ENCODE measurements around the gene SBF2.
"Not testable (repeated sequence)": the region's sequence is repeated elsewhere in the genome, so short reads cannot be mapped to it uniquely, and the experiment has no call there.

The SBF2 gene

DNA sequence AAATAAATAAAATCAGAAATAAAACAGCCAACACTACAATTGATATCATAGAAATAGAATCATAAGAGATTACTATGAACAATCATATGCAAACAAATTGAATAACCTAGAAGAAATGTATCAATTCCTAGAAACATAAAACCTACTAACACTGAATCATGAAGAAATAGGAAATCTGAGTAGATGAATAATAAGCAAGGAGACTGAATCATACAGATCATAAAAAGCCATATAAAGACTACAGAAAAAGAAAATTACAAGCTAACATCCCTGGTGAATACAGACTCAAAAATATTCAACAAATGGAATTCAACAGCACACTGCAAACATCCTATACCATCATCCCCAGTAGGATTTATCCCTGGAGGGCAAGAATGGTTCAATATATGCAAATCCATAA is 135.6 kb downstream of the SBF2 start:
- H3K27me3 ChIP-seq (ENCODE audit: control insufficient read depth, insufficient read depth, low read length) = no peaks in the 10 kb centered on the region
- H3K4me1 ChIP-seq (ENCODE audit: control insufficient read depth, insufficient read depth, low read length) = no peaks in the 10 kb centered on the region
- no peak overlapping the region for H3K4me3 ChIP-seq (ENCODE audit: low read depth, low read length)
- no peaks in the 10 kb centered on the region for H3K36me3 ChIP-seq (ENCODE audit: control insufficient read depth, insufficient read depth, low read length)
- no peak overlapping the region for H3K9ac ChIP-seq (ENCODE audit: low read depth, low read length)
- H3K27ac ChIP-seq (ENCODE audit: low read depth, low read length) = no peak overlapping the region
- no peaks in the 10 kb centered on the region for H3K9me3 ChIP-seq (ENCODE audit: control insufficient read depth, insufficient read depth, low read length)

DNA sequence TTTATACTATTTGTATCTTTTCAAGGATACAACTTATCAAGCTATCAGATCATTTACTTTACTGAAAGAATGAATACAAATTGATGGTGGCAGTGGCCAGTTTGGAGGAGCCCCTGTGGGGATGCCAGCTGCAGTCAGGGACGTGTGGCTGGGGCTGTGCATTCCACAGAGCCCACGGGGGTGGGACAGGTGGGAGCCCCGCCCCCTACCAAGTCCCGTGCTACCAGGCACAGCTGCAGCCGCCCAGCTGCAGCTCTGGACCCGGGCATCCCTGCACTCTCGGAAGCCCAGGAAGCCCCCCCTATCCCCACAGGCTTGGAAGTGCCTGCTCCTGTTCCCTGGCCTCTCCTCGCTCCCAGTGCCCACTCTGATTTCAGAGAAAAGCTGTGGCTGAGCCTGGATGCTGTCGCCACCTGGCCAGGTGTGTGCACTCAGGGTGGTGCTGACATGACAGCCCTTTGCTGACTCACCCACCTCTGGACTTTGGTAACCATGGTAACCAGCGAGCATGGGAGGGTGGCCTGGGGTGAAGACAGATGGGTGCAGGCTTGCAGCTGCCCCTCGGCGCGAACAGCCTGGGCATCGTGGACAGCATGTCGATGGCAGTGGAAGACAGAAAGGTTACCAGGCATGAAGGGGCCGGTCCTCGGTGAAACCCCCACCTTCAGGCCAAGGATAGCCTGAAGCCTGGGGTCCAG is 138.1 kb downstream of the SBF2 start:
- Histone ChIP-seq H3K4me1 (ENCODE audit: control insufficient read depth, insufficient read depth, low read length) (no peaks in the 10 kb centered on the region), H3K36me3 (ENCODE audit: control insufficient read depth, insufficient read depth, low read length) (no peaks in the 10 kb centered on the region), H3K9me3 (ENCODE audit: control insufficient read depth, insufficient read depth, low read length) (no peaks in the 10 kb centered on the region), H3K27ac (ENCODE audit: low read depth, low read length) (no peak overlapping the region), H3K9ac (ENCODE audit: low read depth, low read length) (no peak overlapping the region), H3K27me3 (ENCODE audit: control insufficient read depth, insufficient read depth, low read length) (no peaks in the 10 kb centered on the region), H3K4me3 (ENCODE audit: low read depth, low read length) (no peak overlapping the region)

DNA sequence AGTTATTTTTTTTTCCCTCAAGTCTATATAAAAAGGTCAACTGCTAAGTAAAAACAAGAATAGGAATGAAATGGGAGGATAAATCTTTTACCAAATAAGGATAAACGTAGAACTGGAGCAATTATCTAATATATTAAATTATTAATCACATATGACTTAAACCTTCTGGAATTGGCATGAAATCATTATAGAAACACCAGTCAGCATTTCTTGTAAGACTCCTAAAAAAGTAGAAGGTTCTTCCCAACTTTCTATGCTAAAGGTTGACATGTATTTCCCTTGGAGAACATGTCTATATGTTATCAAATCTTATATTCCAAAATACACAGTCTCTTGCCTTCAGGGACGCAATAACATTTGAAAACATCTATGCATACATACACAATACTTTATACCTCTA is 143.2 kb downstream of the SBF2 start:
- no peak overlapping the region for H3K9ac ChIP-seq (ENCODE audit: low read depth, low read length)
- no peaks in the 10 kb centered on the region for H3K4me1 ChIP-seq (ENCODE audit: control insufficient read depth, insufficient read depth, low read length)
- no peaks in the 10 kb centered on the region for H3K9me3 ChIP-seq (ENCODE audit: control insufficient read depth, insufficient read depth, low read length)
- no peaks in the 10 kb centered on the region for H3K27me3 ChIP-seq (ENCODE audit: control insufficient read depth, insufficient read depth, low read length)
- H3K36me3 ChIP-seq (ENCODE audit: control insufficient read depth, insufficient read depth, low read length) = no peaks in the 10 kb centered on the region
- H3K27ac ChIP-seq (ENCODE audit: low read depth, low read length) = no peak overlapping the region
- no peak overlapping the region for H3K4me3 ChIP-seq (ENCODE audit: low read depth, low read length)

DNA sequence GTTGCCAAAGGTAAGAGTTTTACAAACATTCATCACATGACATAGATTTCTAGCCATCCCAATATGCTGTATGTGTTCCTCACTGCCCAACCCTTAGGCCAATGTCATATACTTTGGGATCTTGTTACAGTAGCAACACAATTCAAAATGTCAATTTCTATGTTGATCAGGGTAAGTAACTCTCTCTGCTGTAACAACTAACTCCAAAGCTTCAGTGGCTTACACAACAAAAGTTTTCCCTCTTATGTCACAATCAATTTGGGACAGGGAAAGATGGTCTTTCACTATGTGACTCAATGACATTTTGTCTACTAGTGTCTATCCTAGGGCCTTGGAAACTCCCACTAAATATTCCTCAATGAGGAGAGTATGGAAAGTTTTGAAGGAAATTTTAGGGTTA is 144.5 kb downstream of the SBF2 start:
- Histone ChIP-seq H3K36me3 (ENCODE audit: control insufficient read depth, insufficient read depth, low read length) (no peaks in the 10 kb centered on the region), H3K4me3 (ENCODE audit: low read depth, low read length) (no peak overlapping the region), H3K27me3 (ENCODE audit: control insufficient read depth, insufficient read depth, low read length) (no peaks in the 10 kb centered on the region), H3K27ac (ENCODE audit: low read depth, low read length) (no peak overlapping the region), H3K4me1 (ENCODE audit: control insufficient read depth, insufficient read depth, low read length) (no peaks in the 10 kb centered on the region), H3K9me3 (ENCODE audit: control insufficient read depth, insufficient read depth, low read length) (no peaks in the 10 kb centered on the region), H3K9ac (ENCODE audit: low read depth, low read length) (no peak overlapping the region)

DNA sequence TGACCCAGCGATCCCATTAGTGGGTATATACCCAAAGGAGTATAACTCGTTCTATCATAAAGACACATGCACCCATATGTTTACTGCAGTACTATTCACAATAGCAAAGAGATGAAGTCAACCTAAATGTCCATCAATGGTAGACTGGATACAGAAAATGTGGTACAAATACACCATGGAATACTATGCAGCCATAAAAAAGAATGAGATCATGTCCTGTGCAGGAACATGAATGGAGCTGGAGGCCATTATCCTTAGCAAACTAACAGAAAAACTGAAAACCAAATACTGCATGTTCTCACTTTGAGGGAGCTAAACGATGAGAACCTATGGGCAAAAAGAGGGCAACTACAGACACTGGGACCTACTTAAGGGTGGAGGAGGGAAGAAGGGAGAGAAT is 146.8 kb downstream of the SBF2 start:
- H3K4me3 ChIP-seq (ENCODE audit: low read depth, low read length) = no peak overlapping the region
- H3K36me3 ChIP-seq (ENCODE audit: control insufficient read depth, insufficient read depth, low read length) = no peaks in the 10 kb centered on the region
- H3K27me3 ChIP-seq (ENCODE audit: control insufficient read depth, insufficient read depth, low read length) = no peaks in the 10 kb centered on the region
- H3K9ac ChIP-seq (ENCODE audit: low read depth, low read length) = no peak overlapping the region
- no peaks in the 10 kb centered on the region for H3K4me1 ChIP-seq (ENCODE audit: control insufficient read depth, insufficient read depth, low read length)
- no peak overlapping the region for H3K27ac ChIP-seq (ENCODE audit: low read depth, low read length)
- no peaks in the 10 kb centered on the region for H3K9me3 ChIP-seq (ENCODE audit: control insufficient read depth, insufficient read depth, low read length)

DNA sequence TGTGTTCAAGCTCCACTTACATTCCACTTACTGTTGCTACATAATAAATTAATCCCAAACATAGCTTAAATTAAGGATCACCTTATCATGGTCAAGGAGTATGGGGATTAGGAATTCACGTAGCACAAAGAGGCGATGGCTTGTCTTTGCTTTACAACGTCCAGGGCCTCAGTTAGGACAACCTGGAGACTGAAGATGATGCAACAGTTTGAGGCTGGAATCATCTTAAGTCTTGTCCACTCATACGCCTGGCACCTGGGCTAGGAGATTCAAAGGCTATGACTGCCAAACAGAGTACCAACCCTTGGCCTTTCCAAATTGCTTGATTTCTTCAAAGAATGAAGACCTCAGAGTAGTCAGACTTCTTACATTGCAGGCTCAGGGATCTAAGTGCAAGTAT is 149.1 kb downstream of the SBF2 start:
- H3K27ac ChIP-seq (ENCODE audit: low read depth, low read length) = no peak overlapping the region
- no peaks in the 10 kb centered on the region for H3K36me3 ChIP-seq (ENCODE audit: control insufficient read depth, insufficient read depth, low read length)
- H3K4me3 ChIP-seq (ENCODE audit: low read depth, low read length) = no peak overlapping the region
- peaks cover 4% of the 10 kb centered on the region; the same call in 1 of the 2 replicates for H3K4me1 ChIP-seq (ENCODE audit: control insufficient read depth, insufficient read depth, low read length)
- H3K9ac ChIP-seq (ENCODE audit: low read depth, low read length) = no peak overlapping the region
- H3K27me3 ChIP-seq (ENCODE audit: control insufficient read depth, insufficient read depth, low read length) = no peaks in the 10 kb centered on the region
- no peaks in the 10 kb centered on the region for H3K9me3 ChIP-seq (ENCODE audit: control insufficient read depth, insufficient read depth, low read length)

DNA sequence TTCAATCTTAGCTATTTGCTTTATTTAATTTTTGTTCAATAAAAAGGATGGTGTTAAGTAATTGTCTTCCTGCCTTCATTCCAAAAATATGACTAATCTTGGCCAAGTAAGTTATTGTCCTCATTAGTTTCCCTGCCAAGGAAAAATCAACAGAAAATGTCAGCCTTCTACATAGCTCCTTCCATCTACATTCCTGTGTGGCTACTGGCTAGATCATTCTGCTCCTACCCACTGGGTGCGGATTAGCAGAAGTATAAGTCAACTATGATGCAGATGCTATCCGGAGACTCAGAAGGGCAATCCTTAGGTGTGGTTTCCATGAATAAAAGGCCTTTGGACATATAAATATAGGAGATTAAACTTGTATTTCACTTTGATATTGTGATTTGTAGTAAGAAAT is 154.4 kb downstream of the SBF2 start:
- 0 out of 2 replicates have a peak, but pooled peaks cover 10% of the 10 kb centered on the region for H3K9me3 ChIP-seq (ENCODE audit: control insufficient read depth, insufficient read depth, low read length)

DNA sequence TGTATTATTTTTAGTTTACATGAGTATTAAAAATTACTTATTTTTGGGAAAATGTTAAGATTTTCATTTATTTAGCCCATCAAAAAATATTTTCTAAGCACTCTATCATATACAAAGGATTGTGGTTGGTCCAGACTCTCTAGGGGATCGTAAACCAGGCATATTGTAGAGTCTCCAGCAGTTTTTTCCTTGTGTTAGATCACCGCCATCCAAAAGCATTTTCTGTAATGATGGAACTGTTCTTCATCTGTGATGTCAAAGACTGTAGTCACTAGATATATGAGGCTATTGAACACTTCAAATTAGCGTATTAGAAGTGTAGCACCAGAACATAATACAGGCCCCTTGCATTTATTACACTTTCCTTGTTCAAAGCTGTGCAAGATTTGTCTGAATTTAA is 154.9 kb downstream of the SBF2 start:
- Histone ChIP-seq H3K9me3 (ENCODE audit: control insufficient read depth, insufficient read depth, low read length) (0 out of 2 replicates have a peak, but pooled peaks cover 10% of the 10 kb centered on the region), H3K9ac (ENCODE audit: low read depth, low read length) (no peak overlapping the region), H3K4me3 (ENCODE audit: low read depth, low read length) (no peak overlapping the region), H3K4me1 (ENCODE audit: control insufficient read depth, insufficient read depth, low read length) (peaks cover 8% of the 10 kb centered on the region; the same call in 1 of the 2 replicates), H3K27ac (ENCODE audit: low read depth, low read length) (no peak overlapping the region), H3K27me3 (ENCODE audit: control insufficient read depth, insufficient read depth, low read length) (no peaks in the 10 kb centered on the region), H3K36me3 (ENCODE audit: control insufficient read depth, insufficient read depth, low read length) (no peaks in the 10 kb centered on the region)

More for the DNA sequence above, 154.4 kb downstream of the SBF2 start:
- H3K4me1 ChIP-seq (ENCODE audit: control insufficient read depth, insufficient read depth, low read length) = peaks cover 8% of the 10 kb centered on the region; the same call in 1 of the 2 replicates
- H3K27me3 ChIP-seq (ENCODE audit: control insufficient read depth, insufficient read depth, low read length) = no peaks in the 10 kb centered on the region
- no peak overlapping the region for H3K4me3 ChIP-seq (ENCODE audit: low read depth, low read length)
- peak overlapping the region; percentile 36 for H3K27ac ChIP-seq (ENCODE audit: low read depth, low read length)
- H3K36me3 ChIP-seq (ENCODE audit: control insufficient read depth, insufficient read depth, low read length) = no peaks in the 10 kb centered on the region
- no peak overlapping the region for H3K9ac ChIP-seq (ENCODE audit: low read depth, low read length)

DNA sequence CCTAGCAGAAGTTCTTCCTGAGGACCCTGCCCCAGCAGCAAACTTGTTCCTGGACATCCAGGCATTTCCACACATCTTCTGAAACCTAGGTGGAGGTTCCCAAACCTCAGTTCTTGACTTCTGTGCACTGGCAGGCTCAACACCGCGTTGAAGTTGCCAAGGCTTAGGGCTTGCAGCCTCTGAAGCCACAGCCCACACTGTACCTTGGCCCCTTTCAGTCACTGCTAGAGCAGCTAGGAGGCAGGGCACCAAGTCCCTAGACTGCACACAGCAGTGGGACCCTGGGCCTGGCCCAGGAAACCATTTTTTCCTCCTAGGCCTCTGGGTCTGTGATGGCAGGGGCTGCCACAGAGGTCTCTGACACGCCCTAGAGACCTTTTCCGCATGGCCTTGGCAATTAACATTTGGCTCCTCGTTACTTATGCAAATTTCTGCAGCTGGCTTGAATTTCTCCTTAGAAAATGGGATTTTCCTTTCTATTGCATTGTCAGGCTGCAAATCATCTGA is 159.0 kb downstream of the SBF2 start:
- no peaks in the 10 kb centered on the region for H3K27me3 ChIP-seq (ENCODE audit: control insufficient read depth, insufficient read depth, low read length)
- H3K4me1 ChIP-seq (ENCODE audit: control insufficient read depth, insufficient read depth, low read length) = peaks cover 5% of the 10 kb centered on the region; the same call in 1 of the 2 replicates
- no peak overlapping the region for H3K4me3 ChIP-seq (ENCODE audit: low read depth, low read length)
- H3K9ac ChIP-seq (ENCODE audit: low read depth, low read length) = no peak overlapping the region
- H3K27ac ChIP-seq (ENCODE audit: low read depth, low read length) = no peak overlapping the region
- H3K9me3 ChIP-seq (ENCODE audit: control insufficient read depth, insufficient read depth, low read length) = 0 out of 2 replicates have a peak, but pooled peaks cover 10% of the 10 kb centered on the region
- H3K36me3 ChIP-seq (ENCODE audit: control insufficient read depth, insufficient read depth, low read length) = no peaks in the 10 kb centered on the region

DNA sequence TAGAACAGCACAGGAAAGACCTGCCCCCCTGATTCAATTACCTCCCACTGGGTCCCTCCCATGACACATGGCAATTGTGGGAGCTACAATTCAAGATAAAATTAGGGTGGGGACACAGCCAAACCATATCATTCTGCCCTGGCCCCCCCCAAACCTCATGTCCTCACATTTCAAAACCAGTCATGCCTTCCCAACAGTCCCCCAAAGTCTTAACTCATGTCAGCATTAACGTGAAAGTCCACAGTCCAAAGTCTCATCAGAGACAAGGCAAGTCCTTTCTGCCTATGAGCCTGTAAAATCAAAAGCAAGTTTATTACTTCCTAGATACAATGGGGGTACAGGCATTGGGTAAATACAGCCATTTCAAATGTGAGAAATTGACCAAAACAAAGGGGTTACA is 159.8 kb downstream of the SBF2 start:
- not testable (repeated sequence) for H3K27ac ChIP-seq (ENCODE audit: low read depth, low read length); H3K4me1 ChIP-seq (ENCODE audit: control insufficient read depth, insufficient read depth, low read length); H3K36me3 ChIP-seq (ENCODE audit: control insufficient read depth, insufficient read depth, low read length); H3K27me3 ChIP-seq (ENCODE audit: control insufficient read depth, insufficient read depth, low read length); H3K9ac ChIP-seq (ENCODE audit: low read depth, low read length); H3K4me3 ChIP-seq (ENCODE audit: low read depth, low read length); H3K9me3 ChIP-seq (ENCODE audit: control insufficient read depth, insufficient read depth, low read length)

DNA sequence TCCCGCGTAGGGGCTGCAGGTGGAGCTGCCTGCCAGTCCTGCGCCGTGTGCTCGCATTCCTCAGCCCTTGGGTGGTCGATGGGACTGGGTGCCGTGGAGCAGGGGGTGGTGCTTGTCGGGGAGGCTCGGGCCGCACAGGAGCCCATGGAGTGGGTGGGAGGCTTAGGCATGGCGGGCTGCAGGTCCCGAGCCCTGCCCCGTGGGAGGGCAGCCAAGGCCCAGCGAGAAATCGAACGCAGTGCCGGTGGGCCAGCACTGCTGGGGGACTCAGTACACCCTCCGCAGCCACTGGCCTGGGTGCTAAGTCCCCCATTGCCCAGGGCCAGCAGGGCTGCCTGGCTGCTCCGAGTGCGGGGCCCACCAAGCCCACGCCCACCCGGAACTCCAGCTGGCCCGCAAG is 160.8 kb downstream of the SBF2 start:
- H3K4me3 ChIP-seq (ENCODE audit: low read depth, low read length); H3K9me3 ChIP-seq (ENCODE audit: control insufficient read depth, insufficient read depth, low read length); H3K27me3 ChIP-seq (ENCODE audit: control insufficient read depth, insufficient read depth, low read length); H3K9ac ChIP-seq (ENCODE audit: low read depth, low read length); H3K27ac ChIP-seq (ENCODE audit: low read depth, low read length); H3K4me1 ChIP-seq (ENCODE audit: control insufficient read depth, insufficient read depth, low read length); H3K36me3 ChIP-seq (ENCODE audit: control insufficient read depth, insufficient read depth, low read length): not testable (repeated sequence)
